GM23338 (cell line): ENCODE results near the gene C1QL4. TPM values are rescaled to one million over a fixed set of nuclear protein-coding genes. Genes with fewer than 3 reads are reported as not detected.

Experiments
- ATAC-seq: fragments of 200-7000 bp; cut with Tn5 transposase; 3 replicates; pipeline ENCODE4 v1.9.1; 2020
- DNase-seq: peaks from one replicate; pipeline ENCODE4 v3.0.0-alpha.2; 2015; ENCODE audit warnings: low spot score
- H2AFZ ChIP-seq: fragments of 200-600 bp; sonication (generic); 2 replicates; pipeline ENCODE4 v1.8.0; 2016; ENCODE audit warnings: antibody characterized with exemption, mild to moderate bottlenecking, moderate library complexity
- H3F3A ChIP-seq: fragments of 200-600 bp; sonication (generic); replicated peaks from 2 replicates; pipeline ENCODE4 v1.8.0; 2017; ENCODE audit warnings: antibody characterized with exemption, mixed run types, low read depth
- H3K27ac ChIP-seq: fragments of 200-600 bp; sonication (generic); 2 replicates; pipeline ENCODE4 v1.6.1; 2016; ENCODE audit warnings: low read depth
- H3K27me3 ChIP-seq: fragments of 200-600 bp; sonication (generic); 2 replicates; pipeline ENCODE4 v1.8.0; 2016; ENCODE audit warnings: mild to moderate bottlenecking, mixed run types, moderate library complexity; ENCODE audit not compliant: insufficient read depth
- H3K36me3 ChIP-seq: fragments of 200-600 bp; sonication (generic); 2 replicates; pipeline ENCODE4 v1.8.0; 2016; ENCODE audit warnings: mild to moderate bottlenecking; ENCODE audit not compliant: insufficient read depth
- H3K4me1 ChIP-seq: fragments of 200-600 bp; sonication (generic); 2 replicates; pipeline ENCODE4 v1.8.0; 2016; ENCODE audit warnings: mild to moderate bottlenecking, moderate library complexity; ENCODE audit not compliant: insufficient read depth
- H3K4me2 ChIP-seq: fragments of 200-600 bp; sonication (generic); 2 replicates; pipeline ENCODE4 v1.7.1; 2017; ENCODE audit warnings: mixed run types
- H3K4me3 ChIP-seq: fragments of 200-600 bp; sonication (generic); 2 replicates; pipeline ENCODE4 v1.6.1; 2016; ENCODE audit warnings: mixed run types
- H3K79me2 ChIP-seq: fragments of 200-600 bp; sonication (generic); replicated peaks from 2 replicates; pipeline ENCODE4 v1.8.0; 2017; ENCODE audit warnings: mild to moderate bottlenecking; ENCODE audit not compliant: insufficient read depth
- H3K9me2 ChIP-seq: fragments of 200-600 bp; sonication (generic); 2 replicates; pipeline ENCODE4 v1.8.0; 2017; ENCODE audit not compliant: insufficient read depth
- H4K20me1 ChIP-seq: fragments of 200-600 bp; sonication (generic); replicated peaks from 2 replicates; pipeline ENCODE4 v1.8.0; 2017; ENCODE audit warnings: mild to moderate bottlenecking; ENCODE audit not compliant: insufficient read depth
- H3K27ac Mint-ChIP-seq: 2 replicates; pipeline ENCODE4 v1.8.0; 2020; ENCODE audit warnings: inconsistent platforms, mild to moderate bottlenecking, moderate library complexity, mixed read lengths
- H3K27me3 Mint-ChIP-seq: 3 replicates; pipeline ENCODE4 v1.8.0; 2022; ENCODE audit warnings: low read depth, mild to moderate bottlenecking, moderate library complexity, mixed read lengths, inconsistent platforms; ENCODE audit not compliant: insufficient read depth, poor library complexity
- H3K36me3 Mint-ChIP-seq: 3 replicates; pipeline ENCODE4 v1.8.0; 2021; ENCODE audit warnings: low read depth, mild to moderate bottlenecking, inconsistent platforms, moderate library complexity, mixed read lengths
- H3K4me1 Mint-ChIP-seq: 3 replicates; pipeline ENCODE4 v1.8.0; 2020; ENCODE audit warnings: mild to moderate bottlenecking, inconsistent platforms, mixed read lengths
- H3K4me3 Mint-ChIP-seq: 3 replicates; pipeline ENCODE4 v1.8.0; 2021; ENCODE audit warnings: moderate library complexity, mild to moderate bottlenecking, inconsistent platforms, mixed read lengths
- H3K9me3 Mint-ChIP-seq: 3 replicates; pipeline ENCODE4 v1.8.0; 2020; ENCODE audit warnings: moderate library complexity, mild to moderate bottlenecking, inconsistent platforms, mixed read lengths
- CREB1 ChIP-seq: fragments of 250-450 bp; sonication (Bioruptor Pico); IDR thresholded peaks from 2 replicates; pipeline ENCODE4 v1.5.0; 2020; ENCODE audit warnings: low read depth, mild to moderate bottlenecking, moderate library complexity
- EZH2phosphoT487 ChIP-seq: fragments of 200-600 bp; sonication (generic); IDR thresholded peaks from one replicate; pipeline ENCODE4 v1.8.1; 2018; ENCODE audit warnings: antibody characterized with exemption; ENCODE audit not compliant: unreplicated experiment
- NANOG ChIP-seq: IDR thresholded peaks from 2 replicates; pipeline ENCODE4 v1.6.1; 2016; ENCODE audit warnings: antibody characterized with exemption, borderline replicate concordance
- POLR2AphosphoS5 ChIP-seq: IDR thresholded peaks from 2 replicates; pipeline ENCODE4 v1.6.1; 2016; ENCODE audit warnings: antibody characterized with exemption, low read depth
- ZNF331 ChIP-seq: fragments of 250-450 bp; sonication (Bioruptor Pico); IDR thresholded peaks from 2 replicates; pipeline ENCODE4 v1.5.0; 2020; ENCODE audit warnings: low read depth, mild to moderate bottlenecking, moderate library complexity
- ZNF462 ChIP-seq: fragments of 250-450 bp; sonication (Bioruptor Pico); IDR thresholded peaks from 2 replicates; pipeline ENCODE4 v1.5.0; 2020; ENCODE audit warnings: mild to moderate bottlenecking, moderate library complexity
- polyA plus RNA-seq: library from polyadenylated mRNA; unstranded; fragments of >200 nt; fragmentation: Nextera tagmentation; extraction: Ambion mirVana; gene quantifications from 2 replicates; pipeline ENCODE4 v1.2.1, GENCODE V29; 2016
- total RNA-seq: library from RNA; depleted of rRNA; stranded (reverse); fragments of >200 nt; shearing (Covaris generic); gene quantifications from 2 replicates; pipeline ENCODE4 v1.2.3, GENCODE V29; 2014

Gene C1QL4
- total and polyA plus RNA-seq, 2 experiments from 2014 or later: not detected

DNA sequence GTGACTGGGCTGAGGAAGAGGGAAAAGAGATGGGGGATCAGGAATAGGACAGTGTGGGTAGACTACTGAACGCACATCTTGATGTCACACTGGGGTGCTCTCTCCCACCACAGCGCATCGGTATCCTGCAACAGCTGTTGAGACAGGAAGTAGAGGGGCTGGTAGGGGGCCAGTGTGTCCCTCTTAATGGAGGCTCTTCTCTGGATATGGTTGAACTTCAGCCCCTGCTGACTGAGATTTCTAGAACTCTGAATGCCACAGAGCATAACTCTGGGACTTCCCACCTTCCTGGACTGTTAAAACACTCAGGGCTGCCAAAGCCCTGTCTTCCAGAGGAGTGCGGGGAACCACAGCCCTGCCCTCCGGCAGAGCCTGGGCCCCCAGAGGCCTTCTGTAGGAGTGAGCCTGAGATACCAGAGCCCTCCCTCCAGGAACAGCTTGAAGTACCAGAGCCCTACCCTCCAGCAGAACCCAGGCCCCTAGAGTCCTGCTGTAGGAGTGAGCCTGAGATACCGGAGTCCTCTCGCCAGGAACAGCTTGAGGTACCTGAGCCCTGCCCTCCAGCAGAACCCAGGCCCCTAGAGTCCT, 6.9 kb downstream of the C1QL4 start (continued):
- TF ChIP-seq ZNF462 (CRISPR knock-in tag) (no peak), POLR2AphosphoS5 (no peak)

DNA sequence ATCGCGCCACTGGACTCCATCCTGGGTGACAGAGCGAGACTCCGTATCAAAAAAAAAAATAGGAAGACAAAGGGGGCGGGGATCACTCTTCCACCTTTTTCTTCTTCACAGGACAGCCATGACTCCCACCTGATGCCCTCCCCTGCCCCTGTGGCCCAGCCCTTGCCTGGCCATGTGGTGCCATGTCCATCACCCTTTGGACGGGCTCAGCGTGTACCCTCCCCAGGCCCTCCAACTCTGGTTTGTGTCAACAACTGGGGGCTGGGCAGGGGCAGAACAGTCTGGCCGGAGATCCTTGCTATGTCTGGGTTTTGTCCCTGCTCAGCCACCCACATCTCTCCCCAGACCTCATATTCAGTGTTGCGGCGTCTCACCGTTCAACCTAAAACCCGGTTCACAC, 8.2 kb downstream of the C1QL4 start:
- Histone ChIP-seq H3K9me2 (no peaks in the 10 kb centered on the region), H3K27ac (no peak overlapping the region), H3K36me3 (peaks cover 18% of the 10 kb centered on the region; the same call in 1 of the 2 replicates), H3K4me2 (no peak overlapping the region), H3K79me2 (peaks cover 3% of the 10 kb centered on the region; the same call in 1 of the 2 replicates), H2AFZ (no peak overlapping the region), H3F3A (peaks cover 13% of the 10 kb centered on the region), H3K27me3 (peaks cover 29% of the 10 kb centered on the region), H3K4me3 (no peak overlapping the region), H4K20me1 (no peaks in the 10 kb centered on the region; the same call in 1 of the 2 replicates), H3K4me1 (peaks cover 9% of the 10 kb centered on the region; the same call in 1 of the 2 replicates)
- no peak for TF ChIP-seq EZH2phosphoT487
- TF ChIP-seq CREB1: no peak
- TF ChIP-seq ZNF331: no peak
- TF ChIP-seq NANOG: no peak
- Mint-ChIP-seq H3K4me3 (no peak overlapping the region), H3K27ac (no peak overlapping the region), H3K9me3 (no peaks in the 10 kb centered on the region; the same call in 2 of the 3 replicates), H3K36me3 (peaks cover 51% of the 10 kb centered on the region), H3K4me1 (peaks cover 20% of the 10 kb centered on the region), H3K27me3 (peaks cover 32% of the 10 kb centered on the region)
- no peak for DNase-seq
- no peak for ATAC-seq
